H1 (cell line): ENCODE measurements around the gene SHLD2. TPM values are rescaled to one million over a fixed set of nuclear protein-coding genes. Genes with fewer than 3 reads are reported as not detected.

Source experiments
- CTCF ChIA-PET: fragments of 300-600 bp; sonication (Branson Sonifier 250); formaldehyde crosslinking; loops from one replicate; lab custom pipeline; 2021; ENCODE audit not compliant: partially characterized antibody; lab: Charles Lee
- POLR2A ChIA-PET: fragments of 300-600 bp; sonication (Branson Sonifier 250); formaldehyde crosslinking; loops from one replicate; lab custom pipeline; 2021; ENCODE audit warnings: inconsistent platforms; ENCODE audit not compliant: partially characterized antibody; lab: Charles Lee
- DNase-seq, 2 experiments: peaks; one replicate each; pipeline versions ENCODE4 v3.0.0 to v3.0.0-alpha.2; 2010 to 2022; ENCODE audit warnings: low spot score in 2 of 2, low read depth in 1 of 2, mixed read lengths in 1 of 2
- FAIRE-seq: peaks from 2 replicates; lab custom pipeline; 2011; peaks lifted over from hg19 to GRCh38; lab: Jason Lieb, UNC
- H2AFZ ChIP-seq: 2 replicates; pipeline ENCODE4 v1.8.1; 2012; ENCODE audit warnings: low read length, inconsistent platforms
- H2AK5ac ChIP-seq: 2 replicates; pipeline ENCODE4 v1.6.1; 2013; ENCODE audit warnings: low read depth, low read length
- H2BK120ac ChIP-seq: replicated peaks from 2 replicates; pipeline ENCODE3; 2013; ENCODE audit warnings: low read depth, low read length, inconsistent platforms
- H2BK12ac ChIP-seq: 2 replicates; pipeline ENCODE4 v1.6.1; 2013; ENCODE audit warnings: low read depth, low read length
- H2BK15ac ChIP-seq: 2 replicates; pipeline ENCODE4 v1.6.1; 2013; ENCODE audit warnings: low read length
- H2BK20ac ChIP-seq: 2 replicates; pipeline ENCODE4 v1.6.1; 2013; ENCODE audit warnings: low read length
- H2BK5ac ChIP-seq: 2 replicates; pipeline ENCODE4 v1.6.1; 2013; ENCODE audit warnings: low read depth, low read length
- H3K14ac ChIP-seq: 2 replicates; pipeline ENCODE4 v1.6.1; 2013; ENCODE audit warnings: inconsistent platforms; ENCODE audit not compliant: insufficient read length
- H3K18ac ChIP-seq: 2 replicates; pipeline ENCODE4 v1.6.1; 2013; ENCODE audit warnings: low read length; ENCODE audit errors: extremely low read depth
- H3K23ac ChIP-seq: 2 replicates; pipeline ENCODE4 v1.6.1; 2013; ENCODE audit warnings: inconsistent platforms; ENCODE audit not compliant: insufficient read length
- H3K23me2 ChIP-seq: 2 replicates; pipeline ENCODE4 v1.6.1; 2013; ENCODE audit warnings: low read depth, low read length
- H3K27ac ChIP-seq: 2 replicates; pipeline ENCODE4 v1.6.1; 2011; ENCODE audit warnings: low read depth, low read length, inconsistent platforms
- H3K27me3 ChIP-seq, 4 experiments: replicated peaks in 1 of 4; 1 replicate in 1 of 4; 2 replicates in 3 of 4; pipeline versions ENCODE4 v1.6.1 to v1.8.1; 2011 to 2013; ENCODE audit warnings: low read length in 3 of 4, mild to moderate bottlenecking in 3 of 4, inconsistent platforms in 2 of 4, mixed read lengths in 2 of 4, moderate library complexity in 1 of 4; ENCODE audit not compliant: control insufficient read depth in 3 of 4, insufficient read depth in 3 of 4; ENCODE audit errors: extremely low read depth in 1 of 4
- H3K36me3 ChIP-seq, 4 experiments: 2 replicates each; pipeline versions ENCODE4 v1.6.1 to v1.8.1; 2011 to 2013; ENCODE audit warnings: mild to moderate bottlenecking in 4 of 4, low read length in 3 of 4, moderate library complexity in 2 of 4, control low read depth in 1 of 4, inconsistent platforms in 1 of 4; ENCODE audit not compliant: insufficient read depth in 4 of 4, control insufficient read depth in 2 of 4
- H3K4ac ChIP-seq: replicated peaks from 2 replicates; pipeline ENCODE3; 2013; ENCODE audit warnings: low read length, low read depth, mixed read lengths, inconsistent platforms; ENCODE audit not compliant: insufficient read length
- H3K4me1 ChIP-seq, 4 experiments: replicated peaks in 1 of 4; 1 replicate in 1 of 4; 2 replicates in 3 of 4; pipeline versions ENCODE4 v1.6.1 to v1.8.1; 2011 to 2013; ENCODE audit warnings: low read length in 3 of 4, inconsistent platforms in 2 of 4, mixed read lengths in 1 of 4; ENCODE audit not compliant: insufficient read depth in 4 of 4, control insufficient read depth in 3 of 4
- H3K4me2 ChIP-seq, 2 experiments: 2 replicates each; pipeline versions ENCODE4 v1.6.1 to v1.8.1; 2011 to 2013; ENCODE audit warnings: low read depth in 2 of 2, low read length in 2 of 2, control low read depth in 1 of 2, inconsistent platforms in 1 of 2, mild to moderate bottlenecking in 1 of 2; ENCODE audit not compliant: insufficient read depth in 1 of 2
- H3K4me3 ChIP-seq, 4 experiments: fragments of 200-600, 300-600 bp in 1 of 4; sonication (generic), shearing (Covaris generic), sonication (Bioruptor Twin) in 1 of 4; 2 replicates each; pipeline versions ENCODE4 v1.5.1 to v1.8.1; 2011 to 2016; ENCODE audit warnings: low read length in 4 of 4, low read depth in 3 of 4, control low read depth in 2 of 4, inconsistent platforms in 2 of 4, mild to moderate bottlenecking in 2 of 4, mixed read lengths in 1 of 4, moderate library complexity in 1 of 4; ENCODE audit not compliant: insufficient read depth in 2 of 4; ENCODE audit errors: extremely low read depth in 1 of 4
- H3K56ac ChIP-seq: replicated peaks from 2 replicates; pipeline ENCODE3; 2013; ENCODE audit warnings: low read depth, mild to moderate bottlenecking, mixed read lengths, low read length, inconsistent platforms; ENCODE audit not compliant: insufficient read length
- H3K79me1 ChIP-seq: 2 replicates; pipeline ENCODE4 v1.6.1; 2013; ENCODE audit warnings: low read depth, low read length, control low read depth
- H3K79me2 ChIP-seq, 2 experiments: 2 replicates each; pipeline versions ENCODE4 v1.6.1 to v1.8.1; 2012 to 2013; ENCODE audit warnings: low read length in 2 of 2, mild to moderate bottlenecking in 2 of 2, inconsistent platforms in 1 of 2; ENCODE audit not compliant: insufficient read depth in 2 of 2, control insufficient read depth in 1 of 2
- H3K9ac ChIP-seq, 4 experiments: replicated peaks in 1 of 4; 1 replicate in 1 of 4; 2 replicates in 3 of 4; pipeline versions ENCODE4 v1.6.1 to v1.8.1; 2011 to 2013; ENCODE audit warnings: low read depth in 3 of 4, low read length in 3 of 4, control low read depth in 2 of 4, mild to moderate bottlenecking in 2 of 4, moderate library complexity in 2 of 4, inconsistent platforms in 1 of 4; ENCODE audit errors: extremely low read depth in 1 of 4
- H3K9me3 ChIP-seq, 2 experiments: 2 replicates each; pipeline versions ENCODE4 v1.6.1 to v1.8.1; 2012 to 2013; ENCODE audit warnings: mild to moderate bottlenecking in 2 of 2, moderate library complexity in 2 of 2, control low read depth in 1 of 2, inconsistent platforms in 1 of 2, low read depth in 1 of 2, low read length in 1 of 2, mixed read lengths in 1 of 2; ENCODE audit not compliant: insufficient read depth in 2 of 2
- H4K20me1 ChIP-seq, 2 experiments: replicated peaks in 1 of 2; 2 replicates each; pipeline versions ENCODE3 to v1.8.1; 2011 to 2013; ENCODE audit warnings: inconsistent platforms in 2 of 2, low read length in 2 of 2, mild to moderate bottlenecking in 1 of 2; ENCODE audit not compliant: insufficient read depth in 2 of 2, control insufficient read depth in 1 of 2
- H4K5ac ChIP-seq: 2 replicates; pipeline ENCODE4 v1.6.1; 2013; ENCODE audit warnings: low read length, low read depth, mixed read lengths, inconsistent platforms; ENCODE audit not compliant: insufficient read length
- H4K8ac ChIP-seq: 2 replicates; pipeline ENCODE4 v1.8.0; 2013; ENCODE audit warnings: mild to moderate bottlenecking, moderate library complexity, low read length, inconsistent platforms; ENCODE audit not compliant: insufficient read depth; ENCODE audit errors: extremely low read depth
- H4K91ac ChIP-seq: replicated peaks from 2 replicates; pipeline ENCODE3; 2013; ENCODE audit warnings: low read length, mixed read lengths, inconsistent platforms; ENCODE audit not compliant: insufficient read length
- CBX8 ChIP-seq: fragments of 300-800, 300-1000 bp; sonication (generic); IDR thresholded peaks from 2 replicates; pipeline ENCODE4 v1.7.1; 2016; ENCODE audit warnings: low read depth, low read length, borderline replicate concordance
- EGR1 ChIP-seq: IDR thresholded peaks from 2 replicates; pipeline ENCODE4 v1.6.1; 2011; ENCODE audit warnings: low read depth, low read length, borderline replicate concordance
- GABPA ChIP-seq: IDR thresholded peaks from 2 replicates; pipeline ENCODE4 v1.6.1; 2011; ENCODE audit warnings: mild to moderate bottlenecking, low read length, moderate library complexity, borderline replicate concordance; ENCODE audit not compliant: insufficient read depth
- GTF2F1 ChIP-seq: IDR thresholded peaks from 2 replicates; pipeline ENCODE4 v1.6.1; 2012; ENCODE audit warnings: low read depth, low read length, improper control_type of control experiment, borderline replicate concordance
- KDM5A ChIP-seq: fragments of 200-600 bp; IDR thresholded peaks from 2 replicates; pipeline ENCODE4 v1.7.1; 2012; ENCODE audit warnings: mild to moderate bottlenecking, low read length, inconsistent platforms, mixed read lengths
- RXRA ChIP-seq: IDR thresholded peaks from 2 replicates; pipeline ENCODE4 v1.6.1; 2011; ENCODE audit warnings: low read depth, mild to moderate bottlenecking, low read length, moderate library complexity; ENCODE audit not compliant: insufficient read depth
- SIX5 ChIP-seq: IDR thresholded peaks from 2 replicates; pipeline ENCODE4 v1.6.1; 2011; ENCODE audit warnings: mild to moderate bottlenecking, low read depth, low read length
- SP4 ChIP-seq: IDR thresholded peaks from 2 replicates; pipeline ENCODE4 v1.6.1; 2012; ENCODE audit warnings: low read length, inconsistent platforms
- SUZ12 ChIP-seq: fragments of 200-600 bp; sonication (generic); IDR thresholded peaks from 2 replicates; pipeline ENCODE4 v1.6.1; 2012; ENCODE audit warnings: mild to moderate bottlenecking, inconsistent platforms, low read length, moderate library complexity, mixed read lengths
- TAF1 ChIP-seq: IDR thresholded peaks from 2 replicates; pipeline ENCODE4 v1.6.1; 2011; ENCODE audit warnings: mild to moderate bottlenecking, low read depth, low read length
- TEAD4 ChIP-seq: IDR thresholded peaks from 2 replicates; pipeline ENCODE4 v1.6.1; 2012; ENCODE audit warnings: low read depth, low read length, inconsistent platforms, mixed read lengths
- WGBS, 2 experiments: shearing (Covaris generic) in 1 of 2; methylation state at CpG; one replicate each; pipeline versions ENCODE4 v1.1.6 to v1.1.7; 2013 to 2015; ENCODE audit warnings: low lambda C conversion rate in 2 of 2, mixed read lengths in 2 of 2, inconsistent platforms in 1 of 2, low coverage in 1 of 2, missing lambda C conversion rate in 1 of 2; ENCODE audit not compliant: insufficient replicate concordance in 2 of 2, insufficient coverage in 1 of 2, insufficient read length in 1 of 2; ENCODE audit errors: extremely low coverage in 1 of 2, missing lambda C conversion rate in 1 of 2; 5-methylcytosine and 5-hydroxymethylcytosine counted together
- polyA plus RNA-seq, 7 experiments: library from polyadenylated mRNA; depleted of rRNA in 3 of 7; stranded (reverse) in 5 of 7; unstranded in 2 of 7; fragments of >200 nt in 5 of 7; fragments of 200-250 nt in 2 of 7; gene quantifications; 1 replicate in 5 of 7; 2 replicates in 1 of 7; 4 replicates in 1 of 7; pipeline versions ENCODE4 v1.2.1 to v1.2.3, GENCODE V29; 2011 to 2013; ENCODE audit warnings: missing spikeins in 2 of 7, mixed read lengths in 2 of 7
- total RNA-seq: library from RNA; stranded (reverse); fragmentation: NEBNext Ultra II Directional; extraction: Animal tissue kit (Norgen Biotek cat#: 25700); gene quantifications from 2 replicates; pipeline ENCODE4 v1.2.1, GENCODE V29; 2021
- TF ChIP-seq, protein P1 (sequence below): IDR thresholded peaks from 2 replicates; pipeline ENCODE4 v1.6.1; 2011; ENCODE audit warnings: low read length, improper control_type of control experiment

Gene SHLD2
- total and polyA plus RNA-seq, 2 of the 8 experiments (the other 6 are each of a cell fraction or from before 2014, with no cell fraction given): 7.9 to 32.4 TPM

DNA sequence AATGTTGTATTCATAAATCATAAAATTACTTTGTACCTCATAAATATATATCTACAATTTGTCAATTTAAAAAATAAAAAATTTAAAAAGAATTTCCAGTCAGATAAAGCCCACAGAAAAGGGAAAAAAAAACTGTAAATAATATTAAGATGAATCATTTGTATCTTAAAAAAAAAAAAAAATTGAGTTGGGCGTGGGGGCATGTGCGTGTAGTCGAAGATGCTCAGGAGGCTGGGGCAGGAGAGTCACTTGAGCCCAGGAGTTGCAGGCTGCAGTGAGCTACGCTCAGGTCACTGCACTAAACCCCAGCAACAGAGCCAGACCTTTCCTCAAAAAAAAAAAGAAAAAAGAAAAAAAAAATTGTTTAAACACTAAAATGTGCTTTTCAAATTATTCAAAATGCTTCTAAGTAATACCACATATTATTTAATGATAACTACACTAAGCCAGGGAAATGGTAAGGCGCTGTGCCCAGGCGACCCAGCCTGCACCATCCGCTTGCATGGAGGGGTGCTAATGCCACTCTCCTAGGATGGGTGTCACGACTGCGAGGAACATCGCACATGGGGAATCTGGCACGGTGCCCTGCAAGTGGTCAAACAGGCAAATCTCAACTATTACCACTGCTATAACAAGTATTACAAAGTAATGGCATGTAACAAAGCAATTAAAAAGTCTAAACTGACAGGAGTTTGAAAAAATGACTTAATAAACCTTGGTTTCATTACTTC, 15.7 kb upstream of the SHLD2 start:
- Histone ChIP-seq H3K4me1 (no peaks in the 10 kb centered on the region), H2AK5ac (no peak overlapping the region), H3K79me2 (peaks cover 0 to 15% of the 10 kb centered on the region in 2 experiments; a peak in 2 of 4 replicates), H2BK15ac (no peak overlapping the region), H3K27me3 (no peaks in the 10 kb centered on the region), H2BK12ac (no peak overlapping the region), H3K23ac (no peak overlapping the region), H3K4ac (no peak overlapping the region), H3K56ac (no peak overlapping the region), H2BK20ac (no peak overlapping the region), H4K20me1 (peaks cover 0 to 3% of the 10 kb centered on the region in 2 experiments), H3K23me2 (no peaks in the 10 kb centered on the region), H2AFZ (no peak overlapping the region), H3K14ac (no peak overlapping the region), H4K8ac (no peak overlapping the region), H2BK120ac (no peak overlapping the region), H4K91ac (no peak overlapping the region), H2BK5ac (no peak overlapping the region), H3K9ac (no peak overlapping the region), H3K18ac (no peak overlapping the region), H3K4me3 (no peak overlapping the region), H4K5ac (no peak overlapping the region), H3K4me2 (no peak overlapping the region), H3K27ac (no peak overlapping the region), H3K79me1 (peaks cover 2% of the 10 kb centered on the region), H3K9me3 (peaks cover 0 to 15% of the 10 kb centered on the region in 2 experiments; a peak in 1 of 4 replicates), H3K36me3 (peaks cover 0 to 7% (median 3%) of the 10 kb centered on the region in 4 experiments; a peak in 3 of 8 replicates)
- CTCF ChIA-PET: no interaction called here
- FAIRE-seq (no peak), DNase-seq (no peak)
- WGBS, 2 experiments: 87% methylated on average over 11 of the region's 11 CpGs; no CpG with 5 or more reads in 1 of the 2 experiments
- POLR2A ChIA-PET: no interaction called here
- no peak for TF ChIP-seq RXRA
- TF ChIP-seq EGR1: no peak
- no peak for TF ChIP-seq GTF2F1
- no peak for TF ChIP-seq TEAD4
- TF ChIP-seq SIX5: no peak
- no peak for TF ChIP-seq CBX8
- no peak for TF ChIP-seq SUZ12
- TF ChIP-seq TAF1: no peak
- TF ChIP-seq, protein P1, sequence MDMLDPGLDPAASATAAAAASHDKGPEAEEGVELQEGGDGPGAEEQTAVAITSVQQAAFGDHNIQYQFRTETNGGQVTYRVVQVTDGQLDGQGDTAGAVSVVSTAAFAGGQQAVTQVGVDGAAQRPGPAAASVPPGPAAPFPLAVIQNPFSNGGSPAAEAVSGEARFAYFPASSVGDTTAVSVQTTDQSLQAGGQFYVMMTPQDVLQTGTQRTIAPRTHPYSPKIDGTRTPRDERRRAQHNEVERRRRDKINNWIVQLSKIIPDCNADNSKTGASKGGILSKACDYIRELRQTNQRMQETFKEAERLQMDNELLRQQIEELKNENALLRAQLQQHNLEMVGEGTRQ: no peak
- no peak for TF ChIP-seq GABPA
- TF ChIP-seq SP4: no peak
- TF ChIP-seq KDM5A: no peak
